ENCODE measurements around the gene NRBP1. TPM values are rescaled to one million over a fixed set of nuclear protein-coding genes. Genes with fewer than 3 reads are reported as not detected.

Gene NRBP1
- total RNA-seq, 2 experiments from 2014 or later = 169 to 181 TPM

DNA sequence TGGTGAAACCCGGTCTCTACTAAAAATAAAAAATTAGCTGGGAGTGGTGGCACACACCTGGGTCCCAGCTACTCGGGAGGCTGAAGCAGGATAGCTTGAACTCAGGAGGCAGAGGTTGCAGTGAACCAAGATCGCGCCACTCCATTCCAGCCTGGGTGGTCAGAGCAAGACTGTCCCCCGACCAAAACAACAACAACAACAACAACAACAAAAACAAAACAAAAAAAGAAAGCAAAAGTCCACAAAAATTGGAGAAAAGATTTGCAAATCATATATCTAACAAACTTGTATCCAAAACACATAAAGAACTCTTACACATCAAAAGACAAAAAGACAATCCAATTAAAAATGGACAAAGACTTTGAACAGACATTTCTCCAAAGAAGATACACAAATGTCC is 29.5 kb upstream of the NRBP1 start:
- Mint-ChIP-seq H3K27me3 (no peaks in the 10 kb centered on the region), H3K9me3 (no peaks in the 10 kb centered on the region), H3K36me3 (ENCODE audit: low read depth) (peaks cover 25% of the 10 kb centered on the region), H3K4me3 (no peak overlapping the region), H3K27ac (no peak overlapping the region), H3K4me1 (ENCODE audit: low read depth) (peaks cover 43% of the 10 kb centered on the region)
- Histone ChIP-seq H3K27ac (ENCODE audit: low read depth in 1 of 2, low read length in 2 of 2) (no peak overlapping the region), H3K4me1 (ENCODE audit: insufficient read depth, low read length) (peaks cover 8% of the 10 kb centered on the region), H3K4me3 (ENCODE audit: low read length) (no peak overlapping the region), H3K36me3 (ENCODE audit: insufficient read depth, low read length) (peaks cover 9% of the 10 kb centered on the region), H3K27me3 (ENCODE audit: control insufficient read depth in 1 of 2, insufficient read depth in 2 of 2, low read length in 2 of 2) (no peaks in the 10 kb centered on the region), H3K9me3 (ENCODE audit: control insufficient read depth in 1 of 2, insufficient read depth in 1 of 2, low read length in 2 of 2) (no peaks in the 10 kb centered on the region)
- no peak for DNase-seq
- no peak for ATAC-seq (ENCODE audit: poor library complexity)
- intact Hi-C loops (cut with DNase I, micrococcal nuclease) = no loop called here
- TF ChIP-seq, protein P1, sequence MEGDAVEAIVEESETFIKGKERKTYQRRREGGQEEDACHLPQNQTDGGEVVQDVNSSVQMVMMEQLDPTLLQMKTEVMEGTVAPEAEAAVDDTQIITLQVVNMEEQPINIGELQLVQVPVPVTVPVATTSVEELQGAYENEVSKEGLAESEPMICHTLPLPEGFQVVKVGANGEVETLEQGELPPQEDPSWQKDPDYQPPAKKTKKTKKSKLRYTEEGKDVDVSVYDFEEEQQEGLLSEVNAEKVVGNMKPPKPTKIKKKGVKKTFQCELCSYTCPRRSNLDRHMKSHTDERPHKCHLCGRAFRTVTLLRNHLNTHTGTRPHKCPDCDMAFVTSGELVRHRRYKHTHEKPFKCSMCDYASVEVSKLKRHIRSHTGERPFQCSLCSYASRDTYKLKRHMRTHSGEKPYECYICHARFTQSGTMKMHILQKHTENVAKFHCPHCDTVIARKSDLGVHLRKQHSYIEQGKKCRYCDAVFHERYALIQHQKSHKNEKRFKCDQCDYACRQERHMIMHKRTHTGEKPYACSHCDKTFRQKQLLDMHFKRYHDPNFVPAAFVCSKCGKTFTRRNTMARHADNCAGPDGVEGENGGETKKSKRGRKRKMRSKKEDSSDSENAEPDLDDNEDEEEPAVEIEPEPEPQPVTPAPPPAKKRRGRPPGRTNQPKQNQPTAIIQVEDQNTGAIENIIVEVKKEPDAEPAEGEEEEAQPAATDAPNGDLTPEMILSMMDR (IDR thresholded peaks at IDR 0.05) = no peak
- ChIA-PET CTCF (no interaction called here), POLR2A (no interaction called here)

- Histone ChIP-seq H3K4me1 (ENCODE audit: insufficient read depth, low read length) (peaks cover 15% of the 10 kb centered on the region), H3K27me3 (ENCODE audit: control insufficient read depth in 1 of 2, insufficient read depth in 2 of 2, low read length in 2 of 2) (no peaks in the 10 kb centered on the region), H3K9me3 (ENCODE audit: control insufficient read depth in 1 of 2, insufficient read depth in 1 of 2, low read length in 2 of 2) (no peaks in the 10 kb centered on the region), H3K27ac (ENCODE audit: low read depth in 1 of 2, low read length in 2 of 2) (no peak overlapping the region), H3K36me3 (ENCODE audit: insufficient read depth, low read length) (peaks cover 15% of the 10 kb centered on the region), H3K4me3 (ENCODE audit: low read length) (no peak overlapping the region)
- peaks cover 25% of the 10 kb centered on the region for H3K36me3 Mint-ChIP-seq (ENCODE audit: low read depth)
- intact Hi-C loops (cut with DNase I, micrococcal nuclease) = loop anchor here in 1 of 2 experiments (10.0 kb wide), 2 partner anchors 184 to 224 kb away; partner anchors contain the start of genes CCDC121, GPN1 and ZNF512
- DNase-seq (no peak), ATAC-seq (ENCODE audit: poor library complexity) (no peak)
- TF ChIP-seq, protein P1 (IDR thresholded peaks at IDR 0.05) = no peak
- H3K4me1 Mint-ChIP-seq (ENCODE audit: low read depth) = peaks cover 49% of the 10 kb centered on the region
- no peaks in the 10 kb centered on the region for H3K27me3 Mint-ChIP-seq
- ChIA-PET CTCF (no interaction called here), POLR2A (interaction anchor here (1.1 kb wide), 1 partner anchor 28 kb away, joined by 3 read pairs; the partner anchor contains the start of gene NRBP1)
- H3K27ac Mint-ChIP-seq = peak overlapping the region; percentile 42
- H3K4me3 Mint-ChIP-seq = no peak overlapping the region
- H3K9me3 Mint-ChIP-seq = no peaks in the 10 kb centered on the region
Measured at GRCh38 chr2:27400348-27401135, 27.9 kb upstream of the NRBP1 start.

- TF ChIP-seq, protein P1 (IDR thresholded peaks at IDR 0.05) = no peak
- peaks cover 40% of the 10 kb centered on the region for H3K4me1 ChIP-seq (ENCODE audit: insufficient read depth, low read length)
- ATAC-seq (ENCODE audit: poor library complexity) = no peak
- CTCF ChIA-PET = interaction anchor here (1.4 to 2.3 kb wide), 2 partner anchors 16 to 22 kb away, joined by 3 to 12 read pairs; no protein-coding TSS in a partner anchor
- POLR2A ChIA-PET = interaction anchor here (0.7 to 2.7 kb wide), 3 partner anchors 28 to 223 kb away, joined by 3 to 16 read pairs (median 3); partner anchors contain the start of gene ZNF513
- Mint-ChIP-seq H3K27ac (peak overlapping the region; percentile 82), H3K27me3 (no peaks in the 10 kb centered on the region), H3K9me3 (no peaks in the 10 kb centered on the region), H3K36me3 (ENCODE audit: low read depth) (peaks cover 15% of the 10 kb centered on the region), H3K4me1 (ENCODE audit: low read depth) (peaks cover 45% of the 10 kb centered on the region), H3K4me3 (peak overlapping the region; percentile 90)
- no peaks in the 10 kb centered on the region for H3K27me3 ChIP-seq (ENCODE audit: control insufficient read depth in 1 of 2, insufficient read depth in 2 of 2, low read length in 2 of 2)
- peaks cover 18% of the 10 kb centered on the region for H3K36me3 ChIP-seq (ENCODE audit: insufficient read depth, low read length)
- H3K9me3 ChIP-seq (ENCODE audit: control insufficient read depth in 1 of 2, insufficient read depth in 1 of 2, low read length in 2 of 2) = no peaks in the 10 kb centered on the region
- intact Hi-C loops (cut with DNase I, micrococcal nuclease) = loop anchor here (1.0 to 10.0 kb wide), 4 partner anchors 27 to 217 kb away; partner anchors contain the start of genes CCDC121 (in 1 of the 2), GPN1 (in 1 of the 2), GTF3C2 (in 1 of the 2) and ZNF512 (in 1 of the 2)
- no peak overlapping the region for H3K27ac ChIP-seq (ENCODE audit: low read depth in 1 of 2, low read length in 2 of 2)
- peak in 1 of 14 experiments; percentile 18 for DNase-seq
- peak overlapping the region; percentile 82 for H3K4me3 ChIP-seq (ENCODE audit: low read length)
Measured at GRCh38 chr2:27407798-27408491, 20.5 kb upstream of the NRBP1 start.

Data from CD4-positive, alpha-beta T cell (primary cell).